ENCODE measurements around the gene RTP3. TPM values are rescaled to one million over a fixed set of nuclear protein-coding genes. Genes with fewer than 3 reads are reported as not detected.
"Not testable (repeated sequence)": the region's sequence is repeated elsewhere in the genome, so short reads cannot be mapped to it uniquely, and the experiment has no call there.

Gene RTP3
- total RNA-seq, 2 donors from 2014 or later, result not detected

- DNase-seq, result no peak
Observed at GRCh38 chr3:46492890-46493547, 4.8 kb upstream of the RTP3 start.

GRCh38 chr3:46494491-46494890, 3.3 kb upstream of the RTP3 start:
- intact Hi-C loops (cut with DNase I); H3K27me3 ChIP-seq; DNase-seq; H3K4me3 ChIP-seq; H3K9ac ChIP-seq (ENCODE audit: low read depth in 2 of 2, low read length in 2 of 2); H3K9me3 ChIP-seq; H3K27ac ChIP-seq; H3K36me3 ChIP-seq; H3K4me1 ChIP-seq: not testable (repeated sequence)

More at GRCh38 chr3:46492890-46493547, 4.8 kb upstream of the RTP3 start:
- Histone ChIP-seq H3K9ac (ENCODE audit: low read depth in 2 of 2, low read length in 2 of 2) (no peak overlapping the region), H3K4me1 (no peaks in the 10 kb centered on the region), H3K27me3 (no peaks in the 10 kb centered on the region), H3K4me3 (no peak overlapping the region), H3K9me3 (no peaks in the 10 kb centered on the region), H3K27ac (no peak overlapping the region), H3K36me3 (no peaks in the 10 kb centered on the region)
- intact Hi-C loops (cut with DNase I), result no loop called here
- no peak for TF ChIP-seq CTCF (IDR thresholded peaks at IDR 0.05)

GRCh38 chr3:46495901-46496456, 1.8 kb upstream of the RTP3 start:
- Histone ChIP-seq H3K9ac (ENCODE audit: low read depth in 2 of 2, low read length in 2 of 2) (no peak overlapping the region), H3K4me3 (no peak overlapping the region), H3K36me3 (no peaks in the 10 kb centered on the region), H3K9me3 (no peaks in the 10 kb centered on the region), H3K27me3 (no peaks in the 10 kb centered on the region), H3K4me1 (no peaks in the 10 kb centered on the region), H3K27ac (no peak overlapping the region)
- no peak for TF ChIP-seq CTCF (IDR thresholded peaks at IDR 0.05)
- intact Hi-C loops (cut with DNase I), result no loop called here
- DNase-seq, result no peak

GRCh38 chr3:46496746-46497555, 825 bp upstream of the RTP3 start:
- Histone ChIP-seq H3K9me3 (no peaks in the 10 kb centered on the region), H3K9ac (ENCODE audit: low read depth in 2 of 2, low read length in 2 of 2) (no peak overlapping the region), H3K27ac (no peak overlapping the region), H3K4me3 (no peak overlapping the region), H3K27me3 (no peaks in the 10 kb centered on the region), H3K36me3 (no peaks in the 10 kb centered on the region), H3K4me1 (no peaks in the 10 kb centered on the region)
- TF ChIP-seq CTCF (IDR thresholded peaks at IDR 0.05), result no peak
- intact Hi-C loops (cut with DNase I), result no loop called here
- peak; percentile 40 for DNase-seq

- Histone ChIP-seq H3K27me3 (no peaks in the 10 kb centered on the region), H3K9ac (ENCODE audit: low read depth in 2 of 2, low read length in 2 of 2) (no peak overlapping the region), H3K36me3 (no peaks in the 10 kb centered on the region), H3K4me1 (no peaks in the 10 kb centered on the region), H3K4me3 (no peak overlapping the region), H3K27ac (no peak overlapping the region), H3K9me3 (no peaks in the 10 kb centered on the region)
- intact Hi-C loops (cut with DNase I), result no loop called here
- TF ChIP-seq CTCF (IDR thresholded peaks at IDR 0.05), result no peak
- DNase-seq, result no peak
Observed at GRCh38 chr3:46498916-46499519, 1.2 kb downstream of the RTP3 start.

Data from colonic mucosa (tissue), 4 donors.